ENCODE data around the gene ZNF497.

ZNF497 gene

DNA sequence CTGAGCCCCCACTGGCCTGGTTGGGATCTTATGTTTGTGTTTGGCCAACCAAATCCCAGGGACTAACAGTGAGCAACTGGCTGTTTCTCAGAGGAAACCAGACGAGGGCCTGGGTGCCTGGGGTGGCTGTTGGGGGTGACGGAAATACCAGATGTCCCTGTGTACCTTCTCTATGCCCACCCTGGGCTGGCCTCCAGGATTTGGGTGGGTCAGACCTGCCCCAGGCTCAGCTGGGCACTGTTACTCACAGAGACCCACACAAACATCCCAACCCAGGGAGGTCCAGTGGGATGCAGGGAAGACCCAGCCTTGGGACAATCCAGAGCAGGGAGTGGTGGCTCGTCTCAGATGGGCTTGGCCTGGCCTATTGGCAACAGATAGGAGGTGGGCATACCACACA lies 26.9 kb downstream of the ZNF497 start:
- no peak for TF ChIP-seq CTCF (IDR thresholded peaks at IDR 0.05; ENCODE audit: insufficient read depth, low read depth, low read length, missing control alignments)
- DNase-seq (ENCODE audit: low read depth) = no peak
- no peak overlapping the region for H3K4me3 ChIP-seq (ENCODE audit: low read length)

DNA sequence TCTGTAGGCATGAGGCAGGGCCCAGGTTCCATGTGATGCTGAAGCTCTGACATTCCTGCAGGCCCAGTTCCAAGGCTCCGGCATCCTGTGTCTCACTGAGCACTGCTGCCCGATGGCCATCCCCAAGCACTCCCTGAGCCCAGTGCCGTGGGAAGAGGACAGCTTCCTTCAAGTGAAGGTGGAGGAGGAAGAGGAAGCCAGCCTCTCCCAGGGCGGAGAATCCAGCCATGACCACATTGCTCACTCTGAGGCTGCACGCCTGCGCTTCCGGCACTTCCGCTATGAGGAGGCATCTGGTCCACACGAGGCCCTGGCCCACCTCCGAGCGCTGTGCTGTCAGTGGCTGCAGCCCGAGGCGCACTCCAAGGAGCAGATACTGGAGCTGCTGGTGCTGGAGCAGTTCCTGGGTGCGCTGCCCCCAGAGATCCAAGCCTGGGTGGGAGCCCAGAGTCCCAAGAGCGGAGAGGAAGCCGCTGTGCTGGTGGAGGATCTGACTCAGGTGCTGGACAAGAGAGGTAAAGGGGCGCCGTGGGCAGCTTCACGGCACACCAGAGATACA lies 27.8 kb downstream of the ZNF497 start:
- DNase-seq (ENCODE audit: low read depth) = no peak
- H3K4me3 ChIP-seq (ENCODE audit: low read length) = no peak overlapping the region
- no peak for TF ChIP-seq CTCF (IDR thresholded peaks at IDR 0.05; ENCODE audit: insufficient read depth, low read depth, low read length, missing control alignments)

GRCh38 chr19:58332697-58333096 lies 29.9 kb downstream of the ZNF497 start:
- H3K4me3 ChIP-seq (ENCODE audit: low read length) = no peak overlapping the region
- DNase-seq (ENCODE audit: low read depth) = no peak

DNA sequence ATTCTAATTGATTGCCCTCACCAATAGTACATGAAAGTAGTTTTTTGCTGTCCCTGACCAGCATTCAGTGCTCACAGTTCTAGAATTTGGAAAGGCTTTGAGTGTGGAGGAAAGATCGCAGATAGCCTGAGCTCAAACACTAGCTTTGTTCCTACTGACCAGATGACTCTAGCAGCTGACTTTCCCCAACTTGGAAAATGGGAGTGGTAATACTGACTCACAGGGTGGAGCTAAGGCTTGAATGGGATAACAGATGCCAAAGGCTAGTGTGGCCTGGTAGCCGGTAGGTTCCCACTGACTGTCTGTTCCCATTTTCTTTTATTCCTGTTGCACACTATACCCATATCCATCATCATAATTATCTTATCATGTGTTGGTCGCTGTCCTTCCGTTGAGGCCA lies 32.1 kb downstream of the ZNF497 start:
- TF ChIP-seq CTCF (IDR thresholded peaks at IDR 0.05; ENCODE audit: insufficient read depth, low read depth, low read length, missing control alignments) = no peak
- DNase-seq (ENCODE audit: low read depth) = peak; percentile 78
- H3K4me3 ChIP-seq (ENCODE audit: low read length) = no peak overlapping the region

More at GRCh38 chr19:58332697-58333096, 29.9 kb downstream of the ZNF497 start:
- no peak for TF ChIP-seq CTCF (IDR thresholded peaks at IDR 0.05; ENCODE audit: insufficient read depth, low read depth, low read length, missing control alignments)

- TF ChIP-seq CTCF (IDR thresholded peaks at IDR 0.05; ENCODE audit: insufficient read depth, low read depth, low read length, missing control alignments) = no peak
- no peak for DNase-seq (ENCODE audit: low read depth)
- no peak overlapping the region for H3K4me3 ChIP-seq (ENCODE audit: low read length)
Observed at GRCh38 chr19:58328999-58329398, 33.6 kb downstream of the ZNF497 start.

DNA sequence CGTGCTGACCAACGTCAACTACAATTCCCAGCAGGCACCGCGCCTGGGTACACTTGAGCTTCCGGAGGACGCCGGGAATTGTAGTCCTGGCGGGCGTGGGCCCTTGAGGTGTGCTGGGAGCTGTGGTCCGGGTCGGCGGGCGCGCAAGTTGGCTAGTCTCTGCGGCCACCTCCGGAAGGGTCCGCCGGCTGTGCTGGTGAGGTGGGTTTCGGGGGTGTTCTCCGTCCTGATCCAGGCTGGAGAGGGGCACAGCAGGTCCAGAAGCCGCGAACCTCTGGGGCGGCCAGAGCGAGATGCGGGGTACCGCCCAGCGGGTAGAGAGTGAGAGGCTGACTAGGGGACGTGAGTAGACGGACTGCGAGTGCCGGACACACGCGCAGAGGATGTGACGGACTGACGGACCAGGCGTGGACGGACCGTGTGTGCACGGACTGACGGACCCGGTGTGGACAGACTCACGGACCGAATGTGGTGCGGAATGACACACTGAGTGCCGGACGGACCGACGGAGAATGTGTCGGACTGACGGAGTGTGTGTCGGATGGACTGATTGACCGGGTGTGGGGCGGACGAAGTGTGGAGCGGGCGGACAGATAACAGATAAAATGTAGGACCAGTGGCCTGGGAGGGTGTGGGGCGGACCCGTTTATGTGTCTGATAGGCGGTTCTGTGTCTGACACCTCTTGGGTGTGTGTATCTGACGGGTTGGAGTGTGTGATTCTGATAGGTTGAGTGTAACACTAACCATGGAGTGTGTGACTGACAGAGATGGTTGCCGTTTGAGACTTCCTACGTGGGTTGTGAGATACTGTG lies 35.4 kb downstream of the ZNF497 start, which contains the start of gene ZSCAN22:
ZSCAN22 (plus strand) TSS at position 81 of the 813 bp plus-strand sequence. CDS start 7,809 bp downstream, outside the sequence.
- H3K4me3 ChIP-seq (ENCODE audit: low read length) = peak within 1 kb of the TSS; percentile 94
- TF ChIP-seq CTCF (IDR thresholded peaks at IDR 0.05; ENCODE audit: insufficient read depth, low read depth, low read length, missing control alignments) = no peak
- DNase-seq (ENCODE audit: low read depth) = peak; percentile 98
